Measurements from ENCODE around the gene LRCH1.

GRCh38 chr13:46522748-46523030 lies 30.3 kb upstream of the LRCH1 start:
- TF ChIP-seq NFRKB (IDR thresholded peaks at IDR 0.05) = no peak
- TF ChIP-seq SP1 (IDR thresholded peaks at IDR 0.05) = no peak
- TF ChIP-seq BHLHE40 (IDR thresholded peaks at IDR 0.05; ENCODE audit: borderline replicate concordance) = no peak
- no peak for TF ChIP-seq SUZ12 (IDR thresholded peaks at IDR 0.05)
- no peak for TF ChIP-seq ARNT (IDR thresholded peaks at IDR 0.05)
- no peak for TF ChIP-seq FOXK2 (IDR thresholded peaks at IDR 0.05)
- no peak for TF ChIP-seq PKNOX1 (IDR thresholded peaks at IDR 0.05)
- TF ChIP-seq CTBP1 (IDR thresholded peaks at IDR 0.05; ENCODE audit: borderline replicate concordance) = no peak

All from HEK293T (cell line).